Retinal pigment epithelial cell (primary cell): ENCODE data around the gene CCDC9.
"Not testable (repeated sequence)": the region's sequence is repeated elsewhere in the genome, so short reads cannot be mapped to it uniquely, and the experiment has no call there.

Experiments used
- DNase-seq: peaks from one replicate; pipeline ENCODE4 v3.0.0-alpha.2; 2010; ENCODE audit warnings: low read depth
- H3K4me3 ChIP-seq: 2 replicates; pipeline ENCODE4 v1.5.1; 2011; ENCODE audit warnings: mild to moderate bottlenecking, low read length, control low read depth, moderate library complexity
- CTCF ChIP-seq: conservative IDR thresholded peaks from 2 replicates; pipeline ENCODE4 v1.5.1; 2011; ENCODE audit warnings: low read depth, low read length, control low read depth, inconsistent platforms

CCDC9 gene

GRCh38 chr19:47284324-47284899 lies 28.1 kb downstream of the CCDC9 start:
- no peak overlapping the region for H3K4me3 ChIP-seq
- peak; percentile 12 for DNase-seq
- TF ChIP-seq CTCF: peak; percentile 87

- DNase-seq: no peak
Observed at GRCh38 chr19:47296036-47296435, 39.7 kb downstream of the CCDC9 start.

GRCh38 chr19:47300867-47301266 lies 44.5 kb downstream of the CCDC9 start:
- DNase-seq, H3K4me3 ChIP-seq: not testable (repeated sequence)

More at GRCh38 chr19:47296036-47296435, 39.7 kb downstream of the CCDC9 start:
- no peak overlapping the region for H3K4me3 ChIP-seq
- TF ChIP-seq CTCF: peak; percentile 72

- H3K4me3 ChIP-seq: no peak overlapping the region
- TF ChIP-seq CTCF: no peak
- no peak for DNase-seq
Observed at GRCh38 chr19:47302249-47302648, 45.9 kb downstream of the CCDC9 start.

GRCh38 chr19:47303966-47304365 lies 47.6 kb downstream of the CCDC9 start:
- no peak overlapping the region for H3K4me3 ChIP-seq
- no peak for DNase-seq
- no peak for TF ChIP-seq CTCF

- DNase-seq: no peak
- peak; percentile 99 for TF ChIP-seq CTCF
- H3K4me3 ChIP-seq: no peak overlapping the region
Observed at GRCh38 chr19:47305309-47305751, 49.0 kb downstream of the CCDC9 start.

GRCh38 chr19:47306303-47306702 lies 50.0 kb downstream of the CCDC9 start:
- DNase-seq: no peak
- TF ChIP-seq CTCF: no peak
- H3K4me3 ChIP-seq: no peak overlapping the region
